T-helper 2 cell treated with Interferon-gamma antibody and Interleukin-4, amounts not matched to agents 100 ng/mL and 5 ng/mL, for 36 hours (primary cell): Measurements from ENCODE around the gene XRCC3. TPM values are rescaled to one million over a fixed set of nuclear protein-coding genes. Genes with fewer than 3 reads are reported as not detected.

Source experiments
- intact Hi-C: fragments of 100-400 bp; cut with micrococcal nuclease; formaldehyde crosslinking; loops from one replicate; pipeline ENCODE4 v1.15.1; 2023
- total RNA-seq: library from RNA; stranded (reverse); gene quantifications from 2 replicates; pipeline ENCODE4 v1.2.3, GENCODE V29; 2022

Gene XRCC3
- 43.0 and 47.9 TPM in 2 replicates for total RNA-seq

DNA sequence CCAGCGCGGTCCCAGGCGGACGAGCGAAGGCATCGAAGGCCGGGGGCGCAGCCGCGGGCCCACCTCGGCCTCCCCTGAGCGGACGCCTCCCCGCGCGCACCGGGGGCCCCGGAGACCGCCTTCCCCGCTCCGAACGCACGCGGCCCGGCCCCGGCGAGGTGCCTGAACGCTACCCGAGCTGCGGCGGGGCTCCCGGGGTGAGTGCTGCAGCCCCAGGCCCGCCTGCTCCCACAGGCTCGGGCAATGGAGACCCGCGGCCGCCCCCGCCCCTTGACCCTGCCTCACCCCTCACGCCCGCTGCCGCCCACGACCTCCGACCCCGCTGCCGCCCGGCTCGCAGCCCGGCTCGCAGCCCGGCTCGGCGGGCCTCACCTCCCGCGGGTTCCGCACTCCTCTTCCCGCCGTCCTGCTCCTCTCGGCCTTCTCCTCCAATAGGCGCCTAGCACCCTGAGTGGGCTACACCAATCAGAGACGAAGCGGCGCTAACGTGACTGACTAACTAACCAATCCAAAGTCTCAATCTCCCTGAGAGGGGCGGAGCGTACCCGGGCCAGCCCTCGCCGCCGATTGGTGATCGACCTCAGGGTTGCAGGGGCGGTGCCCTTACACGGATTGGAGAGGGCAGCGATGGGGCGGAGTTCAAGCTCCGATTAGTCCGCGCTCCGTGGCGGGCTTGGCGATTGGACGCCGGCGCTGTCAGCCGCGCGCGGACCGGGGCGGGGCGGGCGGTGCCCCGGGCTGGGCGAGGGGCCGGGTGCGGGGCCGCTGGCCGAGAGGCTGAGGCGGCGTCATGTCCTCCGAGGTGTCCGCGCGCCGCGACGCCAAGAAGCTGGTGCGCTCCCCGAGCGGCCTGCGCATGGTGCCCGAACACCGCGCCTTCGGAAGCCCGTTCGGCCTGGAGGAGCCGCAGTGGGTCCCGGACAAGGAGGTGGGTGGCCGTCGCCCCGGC is at the start of gene XRCC3, which contains the start of gene ZFYVE21:
Gene XRCC3, minus strand, starts transcription at position 400 of the 949 bp plus-strand sequence. CDS start 4,364 bp downstream, outside the sequence.
Gene ZFYVE21, plus strand, starts transcription at position 759 of the 949 bp plus-strand sequence. Its CDS starts 32 bp downstream, at position 791.
- intact Hi-C loops, result loop anchor here (1.0 to 5.0 kb wide), 5 partner anchors 33 to 1777 kb away; partner anchors contain the start of genes BAG5, COA8, KLC1 and TEDC1

DNA sequence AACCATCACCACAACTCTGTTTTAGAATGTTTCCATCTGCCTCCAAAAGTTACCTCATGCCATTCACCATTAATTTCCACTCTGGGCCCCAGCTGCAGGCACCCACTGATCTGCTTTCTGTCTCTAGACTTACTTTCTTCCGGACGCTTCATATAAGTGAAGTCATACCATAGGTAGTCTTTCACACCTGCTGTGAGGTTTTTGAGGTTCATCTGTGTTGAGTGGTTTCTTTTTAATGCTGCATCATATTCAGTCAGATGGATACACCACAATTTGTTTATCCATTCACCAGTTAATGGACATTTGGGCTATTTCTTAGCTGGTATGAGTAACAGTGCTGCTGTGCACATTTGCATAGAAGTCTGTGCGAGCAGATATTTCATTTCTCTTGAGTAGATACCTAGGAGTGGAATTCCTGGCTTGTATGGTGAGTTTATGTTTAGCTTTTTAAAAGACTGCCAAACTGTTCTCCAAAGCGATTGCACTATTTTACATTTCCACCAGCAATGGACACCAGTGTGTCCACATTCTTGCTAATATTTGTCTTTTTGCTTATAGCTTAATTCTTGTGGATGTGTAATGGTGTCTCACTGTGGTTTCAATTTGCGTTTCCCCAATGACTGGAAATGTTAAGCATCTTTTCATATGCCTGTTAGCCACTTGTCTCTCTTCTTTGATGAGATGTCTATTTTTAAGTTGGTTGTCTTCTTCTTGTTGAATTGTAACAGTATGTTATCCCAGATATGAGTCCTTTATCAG is 48.7 kb upstream of the XRCC3 start:
- intact Hi-C loops, result no loop called here

DNA sequence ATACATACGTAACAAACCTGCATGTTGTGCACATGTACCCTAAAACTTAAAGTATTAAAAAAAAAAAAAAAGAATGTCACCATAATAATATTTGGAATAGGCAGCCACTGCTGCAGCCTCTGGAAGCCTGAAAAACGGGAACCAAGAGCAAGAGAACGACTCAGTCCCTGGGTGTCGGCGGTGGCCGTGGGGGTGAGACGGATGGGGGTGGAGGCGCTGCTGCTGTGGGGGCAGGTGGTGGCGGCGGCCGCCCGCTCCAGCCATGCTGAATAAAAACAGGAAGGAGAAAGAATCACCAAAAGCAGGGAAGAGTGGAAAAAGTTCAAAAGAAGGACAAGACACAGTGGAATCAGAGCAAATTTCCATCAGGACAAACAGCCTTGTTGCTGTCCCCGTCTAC is 47.3 kb upstream of the XRCC3 start:
- intact Hi-C loops, result no loop called here

DNA sequence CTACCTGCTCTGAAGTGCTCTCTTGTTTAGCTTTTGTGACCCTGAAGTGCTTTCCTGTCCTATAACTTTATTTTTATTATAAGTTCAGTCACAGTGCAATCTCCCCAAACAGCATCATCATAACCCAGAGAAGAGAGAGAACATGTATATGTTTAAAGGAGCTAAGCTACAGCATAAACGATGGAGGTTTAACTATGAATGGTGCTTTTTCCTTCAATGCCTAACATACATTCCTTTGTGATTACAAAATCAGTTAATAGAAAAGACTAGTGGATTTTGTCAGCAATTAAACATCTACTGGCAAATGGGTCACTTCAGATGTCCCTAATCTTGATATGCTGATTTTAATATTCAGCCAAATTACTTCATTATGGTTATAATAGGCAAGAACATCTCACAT is 46.8 kb upstream of the XRCC3 start:
- intact Hi-C loops, result no loop called here

DNA sequence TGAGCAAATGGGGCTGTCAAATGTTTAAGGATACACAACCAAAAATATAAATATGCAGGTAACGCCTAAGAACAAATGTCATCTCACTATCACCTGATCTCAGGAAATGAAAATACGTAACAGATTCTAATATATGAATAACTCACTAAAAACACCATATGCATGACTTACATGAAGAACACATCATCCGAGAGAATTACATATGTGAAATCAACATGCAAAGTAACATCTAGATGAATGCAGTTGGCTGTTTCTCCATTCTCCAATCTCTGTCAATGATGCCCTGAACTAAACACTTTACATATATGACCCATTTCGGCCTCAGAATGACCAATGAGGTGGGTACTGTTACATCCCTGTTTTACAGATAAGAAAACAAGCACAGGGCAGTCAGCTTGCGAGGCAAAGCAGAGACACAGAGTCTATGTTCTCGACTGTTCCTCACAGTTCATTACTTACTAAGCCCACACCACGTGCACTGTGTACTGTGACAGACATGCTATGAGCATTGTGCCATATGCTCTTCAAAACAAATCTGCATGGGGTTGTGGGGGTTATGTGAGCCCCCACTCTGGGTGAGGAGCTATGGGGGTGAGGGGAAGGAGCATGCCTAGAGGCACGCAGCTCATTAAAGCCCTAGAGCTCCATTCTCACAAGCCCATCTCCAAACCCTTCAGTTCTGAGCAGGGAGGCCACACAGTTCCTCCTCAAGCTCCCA is 43.0 kb upstream of the XRCC3 start:
- intact Hi-C loops, result no loop called here

DNA sequence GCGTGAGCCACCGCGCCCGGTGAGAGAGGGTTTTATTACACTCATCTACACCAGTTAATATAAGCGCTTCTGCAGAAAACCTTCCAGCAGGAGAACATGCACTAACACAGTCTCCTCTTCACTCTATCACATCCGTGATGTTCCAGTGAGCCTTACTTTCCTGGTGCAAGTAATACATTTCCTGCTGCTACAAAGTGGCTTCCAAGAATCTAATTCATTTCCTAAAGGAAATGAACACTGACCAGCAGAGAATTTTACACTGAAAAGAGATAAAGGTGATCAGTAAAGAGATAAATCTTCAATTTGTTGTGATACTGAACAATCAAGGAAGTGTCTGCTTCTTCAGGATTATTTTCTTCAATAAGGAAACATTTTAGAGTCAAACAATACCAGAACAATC is 39.8 kb upstream of the XRCC3 start:
- intact Hi-C loops, result no loop called here

DNA sequence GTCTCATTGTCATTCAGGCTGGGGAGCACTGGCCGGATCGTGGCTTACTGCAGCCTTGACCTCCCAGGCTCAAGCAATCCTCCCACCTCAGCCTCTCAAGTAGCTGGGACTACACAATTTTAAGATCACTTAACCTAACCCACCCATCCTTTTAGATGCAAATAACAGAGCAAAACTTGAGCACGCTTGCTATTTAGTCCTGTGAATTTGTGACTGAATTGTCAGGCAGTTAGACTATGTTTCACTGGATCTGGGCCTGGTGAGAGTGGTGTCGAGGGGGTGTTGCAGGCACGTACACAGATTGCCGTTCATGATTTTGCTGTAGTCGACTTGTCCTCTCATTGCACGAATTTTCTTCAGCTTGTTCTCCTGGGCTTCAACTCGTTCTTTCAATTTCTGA is 38.5 kb upstream of the XRCC3 start:
- intact Hi-C loops, result no loop called here

DNA sequence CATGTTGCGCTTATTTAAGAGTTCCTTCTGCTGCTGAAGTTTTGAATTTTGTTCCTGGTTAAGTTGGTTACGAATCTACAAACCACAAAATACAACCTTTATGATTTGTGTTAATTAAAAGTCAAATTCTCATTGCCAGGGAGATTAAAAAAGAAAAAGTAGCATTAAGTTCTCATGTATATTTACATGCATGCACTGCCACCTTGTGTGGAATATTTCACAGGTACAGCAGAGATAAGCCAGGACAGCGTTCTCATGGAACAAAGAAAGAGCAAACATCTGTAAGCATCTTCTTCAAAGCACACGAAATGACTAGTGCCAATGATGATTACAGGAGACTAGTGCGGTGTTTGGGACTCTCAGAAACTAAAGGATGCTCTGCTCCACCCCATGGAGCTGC is 34.6 kb upstream of the XRCC3 start:
- intact Hi-C loops, result no loop called here

DNA sequence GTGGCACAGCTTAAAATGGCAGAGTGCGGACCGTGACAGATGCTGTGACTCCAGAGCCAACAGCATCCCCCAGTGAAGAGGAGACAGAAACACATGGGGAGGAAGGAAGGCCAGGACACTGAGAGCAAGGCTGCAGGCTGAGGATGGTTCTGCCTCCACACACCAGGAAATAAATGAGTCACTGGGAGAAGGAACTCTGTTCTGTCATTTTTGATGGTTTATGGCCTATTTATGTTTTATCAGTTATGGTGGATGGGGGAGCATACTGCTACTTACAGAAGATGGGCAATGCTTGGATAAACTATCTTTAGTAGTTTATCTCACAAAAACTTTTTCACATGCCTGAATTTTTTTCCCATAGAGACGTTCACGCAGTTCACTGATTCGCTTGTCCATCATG is 34.2 kb upstream of the XRCC3 start:
- intact Hi-C loops, result no loop called here

DNA sequence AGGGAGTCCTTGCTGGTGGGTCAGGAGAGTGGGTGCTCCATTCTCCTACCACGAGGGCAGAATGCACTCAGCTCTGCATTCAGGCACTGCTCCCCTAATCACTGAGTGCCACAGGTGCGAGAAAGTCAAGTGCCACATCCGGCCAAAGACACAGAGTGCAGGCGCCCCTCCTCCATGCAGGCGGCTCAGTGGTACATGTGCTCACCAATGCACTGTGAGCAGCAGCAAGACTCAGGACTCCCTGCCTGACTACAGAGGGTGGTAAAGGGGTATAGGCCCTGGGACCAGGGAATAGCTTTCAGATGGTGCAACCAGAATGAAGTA is 33.2 kb upstream of the XRCC3 start:
- intact Hi-C loops, result loop anchor here (1.0 kb wide), 1 partner anchor 33 kb away; the partner anchor contains the start of genes XRCC3 and ZFYVE21

DNA sequence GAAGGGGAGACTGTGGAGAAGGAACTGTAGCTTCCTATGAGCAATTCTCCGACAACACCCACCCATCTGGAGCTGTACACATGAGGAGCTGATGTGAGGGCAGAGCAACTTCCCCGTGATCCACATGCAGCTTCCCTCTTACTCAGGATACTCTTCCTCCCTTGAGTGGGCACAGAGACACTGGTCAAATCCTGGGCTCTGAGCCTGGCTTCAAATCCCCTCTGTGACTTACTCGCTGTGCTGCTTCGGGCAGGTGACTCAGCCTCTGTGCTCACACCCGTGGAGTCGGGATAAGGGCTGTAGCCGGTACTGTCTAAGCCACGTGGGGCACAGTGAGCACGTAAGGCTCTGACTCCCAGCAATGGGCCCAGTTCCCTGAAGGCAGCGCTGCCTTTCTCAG is 31.4 kb upstream of the XRCC3 start:
- intact Hi-C loops, result no loop called here

DNA sequence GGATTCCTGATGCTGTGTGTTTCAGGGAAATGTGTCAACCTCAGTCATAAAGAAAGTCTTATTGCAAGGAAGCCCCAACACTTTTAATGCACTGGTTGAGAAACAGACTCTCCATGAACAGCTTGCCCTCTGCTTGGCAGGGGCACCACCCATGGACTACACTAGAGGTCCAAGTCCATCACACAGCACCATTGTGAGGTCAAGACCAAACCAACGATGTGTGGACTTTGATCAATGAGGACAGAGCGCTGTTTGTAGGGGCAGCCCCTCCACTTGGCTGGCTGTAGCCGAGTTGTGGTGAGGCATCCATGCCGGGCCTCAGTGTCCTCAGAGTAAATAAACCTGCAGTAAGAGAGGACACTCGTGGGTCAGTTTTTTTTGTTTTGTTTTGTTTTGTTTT is 30.2 kb upstream of the XRCC3 start:
- intact Hi-C loops, result no loop called here

DNA sequence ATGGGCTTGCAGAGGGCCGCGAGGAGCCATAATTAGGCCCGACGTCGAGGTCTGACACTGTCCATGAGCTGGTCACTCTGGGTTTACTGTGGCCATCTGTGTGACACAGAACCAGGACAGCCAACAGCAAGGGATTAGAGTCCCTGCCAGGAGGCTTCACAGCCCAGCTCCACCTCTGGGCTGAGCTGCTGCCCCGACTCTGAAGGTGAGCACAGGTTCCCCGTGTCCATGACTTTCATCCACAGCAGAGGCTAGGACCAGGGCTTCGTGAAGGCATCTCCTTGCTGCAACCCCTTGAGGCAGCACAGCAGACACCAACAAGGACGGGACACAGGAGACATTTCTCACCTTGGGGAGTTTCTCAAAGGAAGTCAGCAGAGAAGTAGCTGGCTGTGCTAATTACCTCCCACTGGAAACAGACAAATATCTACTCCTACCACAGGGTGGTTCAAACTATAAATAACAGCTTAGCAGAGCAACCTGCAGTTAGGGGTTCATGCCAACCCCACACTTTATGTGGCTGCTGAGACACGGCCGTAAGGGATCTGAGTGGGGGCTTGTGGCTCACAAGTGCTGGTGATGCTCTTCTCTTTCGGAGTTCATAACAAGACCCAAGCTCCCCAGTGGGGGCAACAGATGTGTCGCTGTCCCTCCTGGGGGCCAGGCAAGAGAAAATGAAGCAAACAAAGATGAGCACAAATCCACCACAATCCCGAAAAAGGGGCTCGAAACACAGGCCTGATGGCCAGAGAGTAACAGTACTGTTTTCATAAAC is 29.6 kb upstream of the XRCC3 start:
- intact Hi-C loops, result no loop called here

DNA sequence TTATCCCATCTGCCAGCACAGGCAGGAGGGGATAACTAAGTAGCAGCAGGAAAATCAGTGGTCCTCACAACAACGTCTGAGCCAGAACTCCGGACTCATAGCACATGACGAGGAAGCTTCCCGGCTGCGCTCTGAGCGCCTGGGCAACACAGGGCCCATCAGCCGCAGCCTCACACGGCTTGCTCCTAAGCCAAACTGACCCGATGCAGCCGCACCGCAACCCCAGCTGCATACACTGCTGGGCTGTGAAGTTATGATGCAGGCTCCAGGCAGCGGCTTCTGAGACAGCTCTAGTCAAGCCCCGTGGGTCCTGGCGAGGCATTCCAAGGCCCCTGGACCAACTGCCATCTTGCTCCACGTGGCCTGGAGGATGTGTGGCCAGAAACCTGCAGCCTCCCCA is 28.4 kb upstream of the XRCC3 start:
- intact Hi-C loops, result no loop called here

DNA sequence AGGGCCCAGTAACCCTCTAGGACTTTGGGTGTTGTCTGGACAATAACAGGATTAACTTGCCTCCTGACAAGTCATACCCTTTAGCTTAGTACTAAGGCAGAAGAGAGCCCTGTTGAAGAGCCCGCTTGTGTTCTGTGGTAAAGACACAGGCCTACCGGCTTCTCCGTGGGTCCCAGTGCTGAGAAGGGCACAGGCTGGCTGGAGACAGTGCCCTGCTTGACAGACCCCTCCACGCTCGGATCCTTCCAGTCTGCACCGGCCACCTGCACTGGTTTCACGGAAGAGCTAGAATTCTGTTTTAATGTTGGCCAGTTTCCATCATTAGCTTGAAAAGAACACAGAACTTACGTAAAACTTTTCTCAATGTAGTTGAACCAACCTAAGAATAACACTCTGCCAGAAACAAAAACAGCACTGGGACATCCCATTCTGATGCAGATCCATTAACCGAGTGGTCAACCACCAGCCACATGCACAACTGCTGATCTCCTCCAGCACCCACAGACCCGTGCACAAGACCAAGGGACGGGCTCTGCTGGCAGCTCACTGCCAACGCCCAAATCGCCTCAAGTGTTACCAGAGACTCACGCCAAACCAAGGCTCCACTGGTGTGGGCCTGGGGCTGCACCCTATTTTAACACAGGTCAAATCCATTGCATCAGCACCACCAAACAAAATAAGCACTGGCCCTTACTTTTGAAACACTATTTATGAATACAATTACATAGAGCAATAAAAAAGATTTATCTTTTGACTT is 27.4 kb upstream of the XRCC3 start:
- intact Hi-C loops, result no loop called here

DNA sequence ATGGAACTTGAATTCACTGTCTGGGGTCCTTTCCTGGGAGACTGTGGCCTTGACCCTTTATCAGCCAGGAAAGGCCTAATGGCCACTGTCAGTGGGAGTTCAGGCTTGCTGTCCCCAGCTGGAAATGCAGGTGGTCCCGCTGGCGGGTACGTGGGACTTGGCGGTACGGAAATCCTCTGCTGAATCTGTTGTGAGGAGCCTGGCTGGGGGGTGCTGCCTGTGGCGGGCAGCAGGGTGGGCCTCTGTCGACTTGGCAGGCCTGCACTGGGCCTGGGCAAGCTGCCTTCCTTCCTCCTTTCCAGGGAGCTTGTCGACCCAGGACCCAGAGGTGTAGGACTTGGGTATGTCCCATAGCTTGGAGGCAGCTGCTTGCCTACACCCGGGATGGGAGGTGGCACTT is 26.6 kb upstream of the XRCC3 start:
- intact Hi-C loops, result no loop called here

DNA sequence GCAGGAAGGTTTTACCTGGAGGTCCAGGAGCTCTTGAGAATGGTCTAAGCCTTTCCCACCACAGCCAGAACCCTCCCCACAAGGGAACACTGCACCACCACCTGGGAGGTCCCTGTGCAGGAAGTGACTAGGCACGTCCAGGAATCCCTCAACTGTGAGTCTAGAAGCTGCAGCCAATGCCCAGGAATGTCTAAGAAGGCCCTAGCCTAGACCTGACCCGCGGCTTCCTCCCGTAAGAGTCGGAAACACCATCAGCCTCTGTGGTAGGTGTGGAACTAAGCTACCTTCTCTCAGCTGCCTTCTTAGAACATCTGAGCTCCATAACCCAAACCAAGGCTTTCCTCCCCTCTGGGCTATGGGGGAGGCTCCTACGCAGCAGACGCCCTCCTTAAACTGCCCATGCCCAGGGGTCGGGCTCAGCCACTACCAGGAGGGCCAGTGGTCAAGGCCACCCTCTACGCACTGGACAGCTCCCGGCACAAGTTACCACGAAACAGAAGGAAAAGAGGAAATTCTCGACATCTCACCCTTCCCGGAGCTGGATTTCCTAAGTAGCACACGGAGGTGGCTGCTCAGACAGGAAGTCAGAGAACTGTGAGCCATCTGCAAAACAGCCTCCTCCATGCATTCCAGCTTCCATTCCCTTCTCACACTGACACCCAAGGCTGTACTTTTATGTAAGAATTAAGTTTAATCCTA is 25.9 kb upstream of the XRCC3 start:
- intact Hi-C loops, result no loop called here

DNA sequence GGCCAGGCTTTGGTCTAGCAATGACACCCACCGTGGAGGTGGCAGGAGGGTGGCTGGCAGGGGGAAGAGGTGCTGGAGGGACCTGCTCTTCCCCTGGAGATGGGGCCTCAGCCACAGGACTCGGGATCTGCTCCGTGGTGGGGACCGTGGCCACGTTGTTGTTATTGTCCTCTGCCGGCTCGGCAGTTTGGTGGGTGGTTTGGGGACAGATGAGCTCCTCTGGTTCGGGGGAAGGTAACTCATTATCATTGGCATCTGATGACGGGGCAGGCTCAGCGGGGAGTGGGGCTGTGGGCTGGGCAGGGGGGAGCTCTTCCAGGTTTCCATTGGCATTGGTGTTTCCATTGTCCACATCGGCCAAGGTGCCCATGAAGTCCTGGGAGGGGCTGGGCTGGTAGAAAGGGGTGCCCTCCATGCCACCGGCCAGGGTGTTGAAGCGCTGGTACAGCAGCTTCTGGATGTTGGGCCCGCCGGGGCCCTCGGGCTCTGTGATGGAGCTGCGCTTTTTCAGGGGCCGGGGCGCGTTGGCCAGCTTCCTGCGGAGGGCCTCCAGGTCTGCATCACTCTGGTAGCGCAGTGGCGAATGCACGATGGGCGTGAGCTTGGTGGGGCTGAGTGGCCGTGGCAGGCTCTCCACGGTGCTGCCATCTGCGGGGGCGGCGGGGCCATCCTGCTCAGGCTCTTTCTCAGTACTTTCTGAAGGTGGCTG is 24.7 kb upstream of the XRCC3 start:
- intact Hi-C loops, result no loop called here

DNA sequence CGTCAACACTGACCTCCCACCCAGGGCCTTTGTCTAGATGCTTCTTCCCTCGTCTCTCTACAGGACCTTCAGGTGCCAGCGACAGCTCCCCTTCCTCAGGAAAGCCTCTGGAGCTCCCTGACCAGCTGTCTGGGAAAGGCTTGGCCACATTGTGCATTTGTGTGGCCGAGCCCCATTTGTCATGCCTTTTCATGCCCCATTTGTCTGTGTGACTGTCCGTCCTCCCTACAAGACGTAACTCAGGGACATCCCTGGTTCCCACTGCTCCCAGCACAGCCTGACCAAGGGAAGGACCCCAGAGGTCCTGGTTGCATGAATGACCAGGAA is 24.2 kb upstream of the XRCC3 start:
- intact Hi-C loops, result no loop called here
